Measurements from ENCODE around the gene FRMD4B. TPM values are rescaled to one million over a fixed set of nuclear protein-coding genes. Genes with fewer than 3 reads are reported as not detected.

Gene FRMD4B
- total and polyA plus RNA-seq, 2 donors (not counting 3 experiments of a cell fraction or from before 2014, with no cell fraction given) = 66.4 to 89.7 TPM

DNA sequence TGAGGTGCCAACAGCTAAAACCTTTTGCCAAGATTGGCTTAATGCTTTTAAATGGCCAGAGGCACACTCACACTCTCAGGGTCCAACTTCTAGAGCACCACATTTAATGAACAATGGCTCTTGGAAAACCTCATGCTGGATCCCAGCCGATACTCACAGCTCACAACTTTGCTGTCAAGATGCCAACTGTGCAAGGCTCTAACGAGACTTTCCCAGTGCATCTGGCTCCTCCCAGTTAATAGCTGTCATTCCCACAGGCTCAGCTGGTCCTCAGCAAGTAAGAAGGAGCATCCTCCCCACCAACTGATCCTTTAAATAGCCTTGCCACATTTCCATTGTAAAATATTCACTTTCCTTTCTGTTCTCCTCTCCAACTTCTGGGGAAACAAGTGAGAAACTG, 20.3 kb upstream of the FRMD4B start:
- DNase-seq (ENCODE audit: low read depth, low spot score) = peak; percentile 71
- H2AFZ ChIP-seq (ENCODE audit: low read depth, low read length) = no peak overlapping the region
- dilution Hi-C loops (cut with MboI; ENCODE audit: extremely low pct_ligation_motif_present, low sequenced_read_pairs) = loop anchor here (25.0 kb wide), 1 partner anchor 244 kb away; no protein-coding TSS in a partner anchor

More for the DNA sequence above, 20.3 kb upstream of the FRMD4B start:
- intact Hi-C loops (cut with micrococcal nuclease) = loop anchor here (5.0 kb wide), 1 partner anchor 34 kb away; no protein-coding TSS in a partner anchor
- Histone ChIP-seq H3K9me1 (replicated peaks; ENCODE audit: control insufficient read depth, extremely low read depth, insufficient read depth, low read length) (no peaks in the 10 kb centered on the region), H3K27ac (ENCODE audit: insufficient read depth, low read depth, low read length) (no peak overlapping the region), H3K36me3 (ENCODE audit: control insufficient read depth in 2 of 2, extremely low read depth in 1 of 2, insufficient read depth in 2 of 2, low read length in 2 of 2) (no peaks in the 10 kb centered on the region), H3K4me1 (ENCODE audit: control insufficient read depth, extremely low read depth, insufficient read depth, low read length) (peaks cover 15% of the 10 kb centered on the region), H3K9ac (replicated peaks; ENCODE audit: extremely low read depth, insufficient read depth, low read length) (no peak overlapping the region), H3K4me3 (replicated peaks in 1 of 3; ENCODE audit: insufficient read depth in 1 of 3, low read depth in 1 of 3, low read length in 3 of 3) (no peak overlapping the region), H3K79me2 (ENCODE audit: control insufficient read depth, insufficient read depth, low read length) (no peaks in the 10 kb centered on the region), H3K4me2 (ENCODE audit: insufficient read depth, low read length) (no peak overlapping the region), H3K9me3 (replicated peaks; ENCODE audit: control insufficient read depth, insufficient read depth, low read length) (no peaks in the 10 kb centered on the region), H4K20me1 (replicated peaks; ENCODE audit: control insufficient read depth, extremely low read depth, insufficient read depth, low read length) (no peaks in the 10 kb centered on the region), H3K27me3 (ENCODE audit: control insufficient read depth in 2 of 2, insufficient read depth in 2 of 2, low read length in 2 of 2) (no peaks in the 10 kb centered on the region)
- ChIA-PET POLR2A (no interaction called here), CTCF (interaction anchor here (0.7 to 1.3 kb wide), 5 partner anchors 25 to 100 kb away, joined by 3 to 6 read pairs (median 3); no protein-coding TSS in a partner anchor)
- no TSS peak for BruUV-seq (replicated peaks)
- TF ChIP-seq POLR2A (IDR thresholded peaks at IDR 0.05; ENCODE audit: low read depth, low read length) (no peak), GATA2 (IDR thresholded peaks at IDR 0.05; ENCODE audit: insufficient read depth, insufficient read length, low read depth, low read length) (no peak), EZH2 (IDR thresholded peaks at IDR 0.05; ENCODE audit: borderline replicate concordance, low read depth, low read length, severe bottlenecking) (no peak)
- TF ChIP-seq, protein P1, sequence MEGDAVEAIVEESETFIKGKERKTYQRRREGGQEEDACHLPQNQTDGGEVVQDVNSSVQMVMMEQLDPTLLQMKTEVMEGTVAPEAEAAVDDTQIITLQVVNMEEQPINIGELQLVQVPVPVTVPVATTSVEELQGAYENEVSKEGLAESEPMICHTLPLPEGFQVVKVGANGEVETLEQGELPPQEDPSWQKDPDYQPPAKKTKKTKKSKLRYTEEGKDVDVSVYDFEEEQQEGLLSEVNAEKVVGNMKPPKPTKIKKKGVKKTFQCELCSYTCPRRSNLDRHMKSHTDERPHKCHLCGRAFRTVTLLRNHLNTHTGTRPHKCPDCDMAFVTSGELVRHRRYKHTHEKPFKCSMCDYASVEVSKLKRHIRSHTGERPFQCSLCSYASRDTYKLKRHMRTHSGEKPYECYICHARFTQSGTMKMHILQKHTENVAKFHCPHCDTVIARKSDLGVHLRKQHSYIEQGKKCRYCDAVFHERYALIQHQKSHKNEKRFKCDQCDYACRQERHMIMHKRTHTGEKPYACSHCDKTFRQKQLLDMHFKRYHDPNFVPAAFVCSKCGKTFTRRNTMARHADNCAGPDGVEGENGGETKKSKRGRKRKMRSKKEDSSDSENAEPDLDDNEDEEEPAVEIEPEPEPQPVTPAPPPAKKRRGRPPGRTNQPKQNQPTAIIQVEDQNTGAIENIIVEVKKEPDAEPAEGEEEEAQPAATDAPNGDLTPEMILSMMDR (IDR thresholded peaks at IDR 0.05; ENCODE audit: extremely low read depth in 1 of 2, insufficient read depth in 1 of 2, low read depth in 1 of 2, low read length in 2 of 2) = no peak
- TF ChIP-seq, protein P2, sequence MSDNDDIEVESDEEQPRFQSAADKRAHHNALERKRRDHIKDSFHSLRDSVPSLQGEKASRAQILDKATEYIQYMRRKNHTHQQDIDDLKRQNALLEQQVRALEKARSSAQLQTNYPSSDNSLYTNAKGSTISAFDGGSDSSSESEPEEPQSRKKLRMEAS (IDR thresholded peaks at IDR 0.05; ENCODE audit: insufficient read depth, insufficient read length) = no peak
- FAIRE-seq = peak; percentile 44

Data from endothelial cell of umbilical vein (primary cell).